Activated T-helper 17 cell treated with anti-CD3 and anti-CD28 coated beads, Interleukin-2, amount 50 U/mL, for 72 hours (primary cell): ENCODE measurements around the gene CPEB3. TPM values are rescaled to one million over a fixed set of nuclear protein-coding genes. Genes with fewer than 3 reads are reported as not detected.
"Not testable (repeated sequence)": the region's sequence is repeated elsewhere in the genome, so short reads cannot be mapped to it uniquely, and the experiment has no call there.

Experiments used
- ATAC-seq: fragments of 150-1000 bp; cut with Tn5 transposase; replicated peaks from 2 replicates; pipeline ENCODE4 v1.10.0; 2021; ENCODE audit warnings: mild to moderate bottlenecking, moderate library complexity
- H3K27ac Mint-ChIP-seq: one replicate; pipeline ENCODE4 v1.8.0; 2022; ENCODE audit warnings: mixed read lengths
- H3K27me3 Mint-ChIP-seq: one replicate; pipeline ENCODE4 v1.8.0; 2022; ENCODE audit warnings: mixed read lengths
- H3K36me3 Mint-ChIP-seq: one replicate; pipeline ENCODE4 v1.8.0; 2022; ENCODE audit warnings: low read depth, mild to moderate bottlenecking, mixed read lengths
- H3K4me1 Mint-ChIP-seq: one replicate; pipeline ENCODE4 v1.8.0; 2022; ENCODE audit warnings: mixed read lengths
- H3K4me3 Mint-ChIP-seq: one replicate; pipeline ENCODE4 v1.8.0; 2022; ENCODE audit warnings: mild to moderate bottlenecking, mixed read lengths
- H3K9me3 Mint-ChIP-seq: one replicate; pipeline ENCODE4 v1.8.0; 2022; ENCODE audit warnings: mixed read lengths
- total RNA-seq, 2 donors: library from RNA; stranded (reverse); gene quantifications; one replicate each; pipeline ENCODE4 v1.2.3, GENCODE V29; 2022

Gene CPEB3
- total RNA-seq, 2 donors from 2014 or later: 2.1 to 2.9 TPM

DNA sequence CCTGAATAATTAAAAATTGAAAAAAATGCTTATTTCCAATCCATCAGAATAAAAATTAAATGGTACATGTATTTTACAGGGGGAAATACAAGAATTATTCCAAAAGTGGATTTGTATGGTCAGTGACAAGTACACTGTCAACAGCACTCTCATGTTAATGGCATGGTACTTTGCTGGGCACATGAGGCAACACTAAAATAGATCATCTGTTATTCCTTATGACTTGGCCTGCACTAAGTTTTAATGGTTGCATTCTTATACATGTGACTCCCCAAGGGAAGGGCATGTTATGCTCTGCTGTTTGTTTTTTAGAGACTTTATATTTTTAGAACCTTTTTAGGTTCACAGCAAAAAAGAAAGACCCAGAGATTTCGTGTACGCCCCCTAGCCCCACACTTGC, 128.3 kb downstream of the CPEB3 start:
- Mint-ChIP-seq H3K4me3 (no peak overlapping the region), H3K27me3 (no peaks in the 10 kb centered on the region), H3K27ac (no peak overlapping the region), H3K9me3 (no peaks in the 10 kb centered on the region), H3K4me1 (no peaks in the 10 kb centered on the region), H3K36me3 (peaks cover 6% of the 10 kb centered on the region)
- ATAC-seq: no peak

DNA sequence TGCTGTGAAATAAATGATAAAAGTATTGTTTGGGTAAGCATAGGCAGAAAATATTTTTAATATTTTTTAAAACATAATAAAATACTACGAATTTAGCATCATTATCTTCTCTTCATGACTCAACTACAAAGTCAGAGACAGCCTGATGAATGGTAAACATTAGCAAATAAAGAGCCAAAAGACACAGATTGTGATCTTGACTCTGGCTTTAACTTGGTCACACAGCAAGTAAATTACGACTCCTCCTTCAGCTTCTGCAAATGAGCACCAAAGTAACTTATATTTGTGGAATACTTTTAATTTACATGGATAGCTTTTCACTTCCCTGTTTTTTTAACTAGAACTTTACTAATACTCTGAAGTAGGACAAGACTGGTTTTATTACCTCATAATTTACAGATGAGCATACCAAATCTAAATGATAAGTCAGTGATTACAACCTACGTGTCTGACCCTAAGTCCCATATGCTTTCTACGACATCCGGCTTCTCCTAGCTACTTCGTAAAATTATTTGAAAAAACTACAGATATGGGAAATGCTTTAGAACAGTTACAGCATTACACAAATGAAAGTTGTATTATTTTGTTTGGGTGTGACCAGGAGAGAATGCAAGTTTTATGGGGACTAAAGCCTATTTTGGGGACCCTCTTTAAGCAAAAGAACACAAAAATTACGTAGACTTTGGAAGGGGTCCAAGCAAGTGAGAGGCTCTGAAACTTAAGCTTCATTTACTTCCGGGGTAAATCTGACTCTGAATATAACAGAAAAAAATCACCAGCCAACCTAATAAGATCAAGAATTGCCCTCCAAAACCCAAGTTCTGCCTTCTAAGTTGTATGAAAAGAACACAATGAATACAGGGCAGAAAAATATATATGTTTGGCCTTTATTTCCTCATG, 133.8 kb downstream of the CPEB3 start:
- Mint-ChIP-seq H3K4me3 (no peak overlapping the region), H3K27ac (no peak overlapping the region), H3K9me3 (no peaks in the 10 kb centered on the region), H3K27me3 (no peaks in the 10 kb centered on the region), H3K36me3 (no peaks in the 10 kb centered on the region), H3K4me1 (no peaks in the 10 kb centered on the region)
- no peak for ATAC-seq

DNA sequence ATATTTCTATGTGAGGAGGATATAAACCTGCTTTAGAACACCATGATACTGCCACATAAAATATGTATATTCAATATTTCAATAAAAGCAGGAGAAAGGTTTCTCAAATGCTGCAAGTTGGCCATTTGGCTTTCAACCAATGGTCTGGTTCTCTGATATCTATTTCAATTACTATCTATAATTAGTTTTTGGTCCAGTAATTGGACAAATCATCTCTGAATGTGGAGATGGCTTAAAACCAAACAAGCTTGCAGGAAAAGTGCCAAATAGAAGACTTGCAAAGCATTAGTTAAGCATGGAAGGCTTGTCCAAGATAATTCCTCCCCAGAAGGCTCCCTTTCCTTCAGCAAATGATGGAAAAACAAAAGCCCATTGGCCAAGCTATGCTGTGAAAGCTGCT, 140.1 kb downstream of the CPEB3 start:
- no peak for ATAC-seq
- Mint-ChIP-seq H3K27ac (no peak overlapping the region), H3K4me3 (no peak overlapping the region), H3K4me1 (no peaks in the 10 kb centered on the region), H3K9me3 (no peaks in the 10 kb centered on the region), H3K36me3 (no peaks in the 10 kb centered on the region), H3K27me3 (no peaks in the 10 kb centered on the region)

DNA sequence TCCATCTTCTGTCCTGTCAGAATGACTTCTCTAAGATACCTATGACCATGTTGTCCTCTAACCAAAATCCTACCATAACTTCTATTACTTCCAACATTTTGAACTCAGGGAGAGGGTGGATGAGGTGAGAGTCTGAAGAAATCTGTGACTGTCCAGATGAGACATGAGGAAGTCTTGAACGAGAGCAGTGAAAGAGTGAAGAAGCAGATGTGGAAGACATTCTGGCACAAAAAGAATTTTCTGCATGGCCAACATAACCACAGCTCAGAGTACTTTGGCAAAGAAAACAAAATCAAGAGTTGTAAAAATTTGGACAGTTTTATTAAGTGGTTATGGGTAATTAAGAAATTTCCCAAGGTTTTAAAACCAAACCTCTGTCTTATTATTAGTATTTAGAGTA, 141.6 kb downstream of the CPEB3 start:
- no peak for ATAC-seq
- Mint-ChIP-seq H3K9me3 (no peaks in the 10 kb centered on the region), H3K36me3 (no peaks in the 10 kb centered on the region), H3K4me1 (no peaks in the 10 kb centered on the region), H3K4me3 (no peak overlapping the region), H3K27me3 (no peaks in the 10 kb centered on the region), H3K27ac (no peak overlapping the region)

DNA sequence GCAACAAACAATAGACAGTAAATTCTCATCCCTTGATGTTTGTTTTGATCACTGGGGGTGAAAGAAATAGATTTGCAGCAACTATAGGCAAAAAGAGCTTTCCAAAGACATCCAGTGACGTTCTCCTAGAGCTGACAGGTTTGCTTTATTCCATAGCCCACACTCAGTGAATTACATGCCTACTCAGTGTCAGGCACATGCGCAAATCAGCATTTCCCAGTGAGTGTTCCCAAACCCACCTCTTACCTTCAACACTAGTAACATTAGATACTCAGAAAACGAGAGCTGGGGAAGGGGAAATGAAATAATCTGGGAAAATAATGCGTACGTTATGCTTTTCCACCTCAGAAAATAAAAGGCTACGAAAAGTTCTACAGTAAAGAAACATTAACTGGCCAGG, 144.1 kb downstream of the CPEB3 start:
- Mint-ChIP-seq H3K4me1 (no peaks in the 10 kb centered on the region), H3K9me3 (no peaks in the 10 kb centered on the region), H3K36me3 (peaks cover 11% of the 10 kb centered on the region)

DNA sequence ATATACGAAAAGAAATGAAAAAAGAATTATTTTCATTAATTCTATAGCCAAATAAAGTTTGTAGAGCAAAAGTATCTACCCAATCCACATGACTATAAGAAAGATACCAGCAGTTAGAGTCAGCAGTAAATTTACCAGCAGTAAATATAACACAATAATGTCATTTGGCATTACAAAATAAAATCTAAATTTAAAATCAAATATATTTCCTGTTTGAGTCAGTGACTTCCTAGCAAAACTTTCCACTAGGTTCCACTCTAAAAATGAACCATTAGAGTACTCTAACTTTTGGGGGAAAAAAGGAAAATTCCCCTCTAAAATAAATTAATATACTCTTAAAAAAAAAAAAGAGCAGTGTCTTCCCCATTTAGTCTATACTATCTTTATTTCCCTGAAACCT, 144.8 kb downstream of the CPEB3 start:
- Mint-ChIP-seq H3K4me3 (no peak overlapping the region), H3K27me3 (no peaks in the 10 kb centered on the region), H3K4me1 (no peaks in the 10 kb centered on the region), H3K27ac (no peak overlapping the region), H3K9me3 (no peaks in the 10 kb centered on the region), H3K36me3 (peaks cover 11% of the 10 kb centered on the region)
- ATAC-seq: no peak

More for the DNA sequence above, 144.1 kb downstream of the CPEB3 start:
- ATAC-seq: no peak
- Mint-ChIP-seq H3K4me3 (no peak overlapping the region), H3K27ac (no peak overlapping the region), H3K27me3 (no peaks in the 10 kb centered on the region)

DNA sequence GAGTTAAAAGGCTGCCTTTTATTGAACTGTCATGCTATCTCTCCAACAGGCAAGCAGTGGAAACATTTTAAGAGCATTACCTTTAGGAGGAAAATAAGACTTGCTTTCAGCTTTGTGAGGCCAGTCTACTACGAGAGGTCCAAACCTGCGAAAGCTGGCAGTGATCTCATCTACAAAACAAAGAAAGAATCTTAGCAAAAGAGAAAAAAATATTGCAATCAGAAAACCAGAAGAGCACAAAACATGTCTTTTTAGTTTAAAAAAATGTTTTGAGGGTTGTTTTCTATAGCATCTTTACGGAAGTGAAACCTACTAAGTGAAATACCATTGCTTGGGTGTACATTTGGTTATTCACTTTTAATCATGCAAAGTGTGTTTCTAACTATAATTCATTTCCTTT, 147.9 kb downstream of the CPEB3 start:
- no peaks in the 10 kb centered on the region for H3K9me3 Mint-ChIP-seq
- ATAC-seq: no peak
- no peak overlapping the region for H3K27ac Mint-ChIP-seq
- peaks cover 18% of the 10 kb centered on the region for H3K36me3 Mint-ChIP-seq
- no peak overlapping the region for H3K4me3 Mint-ChIP-seq
- no peaks in the 10 kb centered on the region for H3K27me3 Mint-ChIP-seq
- H3K4me1 Mint-ChIP-seq: no peaks in the 10 kb centered on the region

DNA sequence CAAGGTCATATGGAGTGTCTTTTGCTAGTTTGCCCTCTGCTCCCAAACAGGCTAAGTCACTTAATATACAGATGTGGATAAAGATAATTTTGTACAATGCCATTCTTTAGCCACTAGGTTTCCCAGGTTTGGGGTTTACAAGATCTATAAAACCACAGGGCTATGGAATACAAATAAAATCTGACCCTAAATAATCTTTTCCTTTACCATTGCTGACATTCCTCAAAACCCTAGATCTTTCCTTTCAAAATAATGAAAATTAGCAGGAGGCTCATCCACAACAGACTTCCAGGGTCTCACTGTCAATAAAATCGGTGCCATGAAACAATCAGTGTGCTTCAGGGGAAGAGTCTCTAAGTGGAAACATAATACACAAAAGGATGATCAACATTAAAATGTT, 148.4 kb downstream of the CPEB3 start:
- Mint-ChIP-seq H3K36me3 (peaks cover 22% of the 10 kb centered on the region), H3K27me3 (no peaks in the 10 kb centered on the region), H3K9me3 (no peaks in the 10 kb centered on the region), H3K4me3 (no peak overlapping the region), H3K4me1 (no peaks in the 10 kb centered on the region), H3K27ac (no peak overlapping the region)
- ATAC-seq: no peak

DNA sequence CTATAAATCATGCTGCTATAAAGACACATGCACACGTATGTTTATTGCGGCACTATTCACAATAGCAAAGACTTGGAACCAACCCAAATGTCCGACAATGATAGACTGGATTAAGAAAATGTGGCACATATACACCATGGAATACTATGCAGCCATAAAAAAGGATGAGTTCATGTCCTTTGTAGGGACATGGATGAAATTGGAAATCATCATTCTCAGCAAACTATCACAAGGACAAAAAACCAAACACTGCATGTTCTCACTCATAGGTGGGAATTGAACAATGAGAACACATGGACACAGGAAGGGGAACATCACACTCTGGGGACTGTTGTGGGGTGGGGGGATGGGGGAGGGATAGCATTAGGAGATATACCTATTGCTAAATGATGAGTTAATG, 149.7 kb downstream of the CPEB3 start:
- H3K9me3 Mint-ChIP-seq, H3K4me1 Mint-ChIP-seq, H3K4me3 Mint-ChIP-seq, ATAC-seq, H3K27me3 Mint-ChIP-seq, H3K27ac Mint-ChIP-seq: not testable (repeated sequence)
- H3K36me3 Mint-ChIP-seq: peaks cover 31% of the 10 kb centered on the region

DNA sequence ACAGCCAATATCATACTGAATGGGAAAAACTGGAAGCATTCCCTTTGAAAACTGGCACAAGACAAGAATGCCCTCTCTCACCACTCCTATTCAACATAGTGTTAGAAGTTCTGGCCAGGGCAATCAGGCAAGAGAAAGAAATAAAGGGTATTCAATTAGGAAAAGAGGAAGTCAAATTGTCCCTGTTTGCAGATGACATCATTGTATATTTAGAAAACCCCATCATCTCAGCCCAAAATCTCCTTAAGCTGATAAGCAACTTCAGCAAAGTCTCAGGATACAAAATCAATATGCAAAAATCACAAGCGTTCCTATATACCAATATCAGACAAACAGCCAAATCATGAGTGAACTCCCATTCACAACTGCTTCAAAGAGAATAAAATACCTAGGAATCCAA, 156.8 kb downstream of the CPEB3 start:
- not testable (repeated sequence) for H3K4me1 Mint-ChIP-seq, H3K4me3 Mint-ChIP-seq, H3K27me3 Mint-ChIP-seq, ATAC-seq, H3K9me3 Mint-ChIP-seq, H3K27ac Mint-ChIP-seq
- H3K36me3 Mint-ChIP-seq: peaks cover 32% of the 10 kb centered on the region

DNA sequence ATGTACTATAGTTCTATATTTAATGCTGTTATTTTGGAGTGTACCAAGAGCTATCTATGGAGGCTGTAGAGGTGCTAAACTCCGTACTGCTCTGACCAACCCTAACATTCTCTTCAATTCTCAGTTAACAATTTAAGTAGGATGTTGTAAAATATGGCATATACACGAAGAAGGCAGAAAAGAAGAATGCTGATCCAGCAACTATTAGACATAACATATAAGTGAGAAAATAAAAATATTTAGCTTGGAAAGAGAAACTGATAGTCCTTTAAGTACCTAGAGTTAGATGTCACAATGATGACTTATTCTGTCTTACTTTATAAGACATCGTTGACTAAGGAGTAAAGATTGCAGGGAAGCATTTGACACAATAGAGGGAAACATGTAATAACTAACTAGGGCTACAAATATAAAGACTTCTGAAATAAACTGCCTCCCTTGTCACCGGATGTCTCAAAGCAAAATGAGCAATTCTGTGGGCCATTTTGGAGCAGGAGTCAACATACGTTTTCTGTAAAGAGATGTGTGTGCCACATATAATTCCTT, 159.5 kb downstream of the CPEB3 start:
- H3K27ac Mint-ChIP-seq: no peak overlapping the region
- no peak overlapping the region for H3K4me3 Mint-ChIP-seq
- H3K36me3 Mint-ChIP-seq: peaks cover 14% of the 10 kb centered on the region
- no peak for ATAC-seq
- H3K27me3 Mint-ChIP-seq: no peaks in the 10 kb centered on the region
- no peaks in the 10 kb centered on the region for H3K9me3 Mint-ChIP-seq
- no peaks in the 10 kb centered on the region for H3K4me1 Mint-ChIP-seq

DNA sequence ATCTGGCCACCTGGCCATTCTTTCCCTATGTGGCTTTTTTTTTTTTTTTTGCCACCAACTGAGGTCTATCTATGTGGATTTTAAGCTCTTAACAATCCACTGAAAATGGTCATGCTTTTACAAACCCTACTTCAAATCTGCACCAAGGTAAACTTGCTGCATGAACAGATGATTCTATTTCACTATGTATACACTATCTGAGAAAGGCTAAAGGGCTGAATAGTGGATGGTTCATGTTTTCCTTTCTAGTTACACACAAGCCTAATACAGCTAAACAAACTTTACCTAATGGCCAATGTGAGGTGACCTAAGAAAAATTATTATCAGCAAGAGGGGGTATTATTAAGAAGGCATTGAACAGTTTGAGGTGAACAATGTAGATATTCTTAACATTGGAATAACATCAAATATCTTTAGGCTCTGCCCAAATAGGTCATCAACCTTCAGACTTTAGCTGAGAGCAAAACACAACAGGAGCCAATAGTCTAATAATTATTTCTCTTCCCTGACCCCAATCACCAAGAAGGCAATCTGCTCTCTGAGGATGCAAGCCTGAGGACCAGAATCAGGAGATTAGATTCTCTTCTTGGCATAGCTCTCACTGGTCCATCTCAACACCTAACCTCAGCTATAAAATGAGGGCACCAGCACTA, 160.1 kb downstream of the CPEB3 start:
- ATAC-seq: no peak
- peaks cover 10% of the 10 kb centered on the region for H3K36me3 Mint-ChIP-seq
- H3K4me3 Mint-ChIP-seq: no peak overlapping the region
- H3K4me1 Mint-ChIP-seq: no peaks in the 10 kb centered on the region
- no peaks in the 10 kb centered on the region for H3K9me3 Mint-ChIP-seq
- H3K27ac Mint-ChIP-seq: no peak overlapping the region
- H3K27me3 Mint-ChIP-seq: no peaks in the 10 kb centered on the region

DNA sequence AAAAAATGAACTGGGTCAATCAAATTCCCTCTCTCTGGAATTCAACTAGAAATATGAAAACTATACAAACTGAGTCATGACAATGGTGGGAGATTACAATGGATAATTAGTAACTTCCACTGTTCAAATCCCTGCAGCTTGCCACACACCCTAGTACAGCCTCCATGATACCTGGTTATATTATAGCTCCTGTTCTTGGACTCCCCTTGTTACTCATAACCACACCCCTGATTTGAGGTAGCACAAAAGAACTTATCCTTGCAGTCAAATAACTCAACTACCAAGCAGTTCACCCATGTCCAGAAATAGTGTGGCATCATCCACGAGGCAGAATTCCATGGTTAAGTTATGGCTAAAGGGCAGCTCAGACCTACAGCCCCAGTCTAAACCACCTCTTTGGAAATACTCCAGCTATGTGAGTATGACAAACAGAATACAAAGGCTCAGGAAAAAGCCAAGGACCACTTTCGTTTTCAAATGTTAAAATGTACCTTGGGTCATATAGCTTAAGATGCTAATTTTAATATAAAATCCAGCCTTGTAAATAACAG, 164.7 kb downstream of the CPEB3 start:
- no peaks in the 10 kb centered on the region for H3K36me3 Mint-ChIP-seq
- no peaks in the 10 kb centered on the region for H3K9me3 Mint-ChIP-seq
- no peak for ATAC-seq
- no peaks in the 10 kb centered on the region for H3K4me1 Mint-ChIP-seq
- H3K27ac Mint-ChIP-seq: no peak overlapping the region
- no peak overlapping the region for H3K4me3 Mint-ChIP-seq
- no peaks in the 10 kb centered on the region for H3K27me3 Mint-ChIP-seq

DNA sequence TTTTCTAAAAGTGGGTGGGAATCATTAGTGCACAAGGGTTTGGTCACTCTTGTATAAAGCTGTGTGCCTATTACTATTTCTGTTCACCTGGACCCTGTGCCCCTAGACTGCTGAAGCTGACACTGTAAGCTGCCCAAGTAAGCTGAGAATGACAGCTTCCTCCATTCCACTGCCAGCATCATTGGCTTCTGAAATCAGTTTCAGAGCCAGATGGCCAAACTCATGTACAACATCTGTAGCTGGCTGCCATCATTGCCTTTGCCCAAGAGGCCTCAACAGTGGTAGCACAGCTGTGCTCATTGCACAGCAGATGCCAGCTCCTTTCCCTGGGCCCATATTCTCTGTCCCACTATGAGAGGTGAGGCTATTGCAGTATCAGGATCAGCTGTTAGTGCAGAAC, 165.7 kb downstream of the CPEB3 start:
- H3K9me3 Mint-ChIP-seq: no peaks in the 10 kb centered on the region
- H3K4me3 Mint-ChIP-seq: no peak overlapping the region
- ATAC-seq: no peak
- H3K36me3 Mint-ChIP-seq: no peaks in the 10 kb centered on the region
- no peaks in the 10 kb centered on the region for H3K4me1 Mint-ChIP-seq
- H3K27ac Mint-ChIP-seq: no peak overlapping the region
- no peaks in the 10 kb centered on the region for H3K27me3 Mint-ChIP-seq

DNA sequence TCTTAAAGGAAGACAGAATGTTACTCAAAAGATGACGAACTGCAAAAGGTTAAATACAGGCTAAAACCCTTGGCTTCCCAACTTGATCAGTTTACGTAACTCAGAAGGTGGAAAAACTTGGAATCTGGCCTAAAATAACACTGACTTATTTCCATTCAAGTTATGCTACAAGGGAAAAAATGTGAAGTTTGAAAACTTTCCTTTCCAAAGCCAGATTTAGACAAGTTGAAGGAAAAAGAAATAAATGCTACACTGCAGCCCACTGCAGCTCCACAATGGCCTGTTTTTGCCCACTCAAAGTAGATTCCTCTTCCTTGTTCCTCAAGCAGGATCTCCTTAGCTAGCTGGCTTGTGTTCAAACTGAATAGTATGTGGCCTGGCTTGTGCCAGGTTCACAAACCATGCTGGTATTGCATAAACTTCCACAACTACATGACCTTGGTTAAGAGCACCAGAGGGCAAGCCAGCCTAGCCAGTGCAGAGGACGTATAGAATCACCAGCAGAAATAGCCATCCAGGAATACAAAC, 166.2 kb downstream of the CPEB3 start:
- no peaks in the 10 kb centered on the region for H3K4me1 Mint-ChIP-seq
- H3K36me3 Mint-ChIP-seq: no peaks in the 10 kb centered on the region
- H3K4me3 Mint-ChIP-seq: no peak overlapping the region
- ATAC-seq: no peak
- no peaks in the 10 kb centered on the region for H3K27me3 Mint-ChIP-seq
- H3K9me3 Mint-ChIP-seq: no peaks in the 10 kb centered on the region
- no peak overlapping the region for H3K27ac Mint-ChIP-seq
